ENCODE data around the gene CALU.

- TF ChIP-seq, protein P1, sequence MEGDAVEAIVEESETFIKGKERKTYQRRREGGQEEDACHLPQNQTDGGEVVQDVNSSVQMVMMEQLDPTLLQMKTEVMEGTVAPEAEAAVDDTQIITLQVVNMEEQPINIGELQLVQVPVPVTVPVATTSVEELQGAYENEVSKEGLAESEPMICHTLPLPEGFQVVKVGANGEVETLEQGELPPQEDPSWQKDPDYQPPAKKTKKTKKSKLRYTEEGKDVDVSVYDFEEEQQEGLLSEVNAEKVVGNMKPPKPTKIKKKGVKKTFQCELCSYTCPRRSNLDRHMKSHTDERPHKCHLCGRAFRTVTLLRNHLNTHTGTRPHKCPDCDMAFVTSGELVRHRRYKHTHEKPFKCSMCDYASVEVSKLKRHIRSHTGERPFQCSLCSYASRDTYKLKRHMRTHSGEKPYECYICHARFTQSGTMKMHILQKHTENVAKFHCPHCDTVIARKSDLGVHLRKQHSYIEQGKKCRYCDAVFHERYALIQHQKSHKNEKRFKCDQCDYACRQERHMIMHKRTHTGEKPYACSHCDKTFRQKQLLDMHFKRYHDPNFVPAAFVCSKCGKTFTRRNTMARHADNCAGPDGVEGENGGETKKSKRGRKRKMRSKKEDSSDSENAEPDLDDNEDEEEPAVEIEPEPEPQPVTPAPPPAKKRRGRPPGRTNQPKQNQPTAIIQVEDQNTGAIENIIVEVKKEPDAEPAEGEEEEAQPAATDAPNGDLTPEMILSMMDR (IDR thresholded peaks at IDR 0.05): no peak
- no peak for TF ChIP-seq POLR2A (IDR thresholded peaks at IDR 0.05)
These were observed 39.3 kb upstream of the CALU start for GRCh38 chr7:128699895-128700294.
